Measurements from ENCODE around the gene MAGEA4.

- TF ChIP-seq, protein P1, sequence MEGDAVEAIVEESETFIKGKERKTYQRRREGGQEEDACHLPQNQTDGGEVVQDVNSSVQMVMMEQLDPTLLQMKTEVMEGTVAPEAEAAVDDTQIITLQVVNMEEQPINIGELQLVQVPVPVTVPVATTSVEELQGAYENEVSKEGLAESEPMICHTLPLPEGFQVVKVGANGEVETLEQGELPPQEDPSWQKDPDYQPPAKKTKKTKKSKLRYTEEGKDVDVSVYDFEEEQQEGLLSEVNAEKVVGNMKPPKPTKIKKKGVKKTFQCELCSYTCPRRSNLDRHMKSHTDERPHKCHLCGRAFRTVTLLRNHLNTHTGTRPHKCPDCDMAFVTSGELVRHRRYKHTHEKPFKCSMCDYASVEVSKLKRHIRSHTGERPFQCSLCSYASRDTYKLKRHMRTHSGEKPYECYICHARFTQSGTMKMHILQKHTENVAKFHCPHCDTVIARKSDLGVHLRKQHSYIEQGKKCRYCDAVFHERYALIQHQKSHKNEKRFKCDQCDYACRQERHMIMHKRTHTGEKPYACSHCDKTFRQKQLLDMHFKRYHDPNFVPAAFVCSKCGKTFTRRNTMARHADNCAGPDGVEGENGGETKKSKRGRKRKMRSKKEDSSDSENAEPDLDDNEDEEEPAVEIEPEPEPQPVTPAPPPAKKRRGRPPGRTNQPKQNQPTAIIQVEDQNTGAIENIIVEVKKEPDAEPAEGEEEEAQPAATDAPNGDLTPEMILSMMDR (IDR thresholded peaks at IDR 0.05; ENCODE audit: borderline replicate concordance, extremely low read depth, low read length, poor library complexity, severe bottlenecking), result no peak
- TF ChIP-seq EZH2 (IDR thresholded peaks at IDR 0.05; ENCODE audit: borderline replicate concordance, low read depth, low read length, severe bottlenecking), result no peak
These were observed 7.7 kb upstream of the MAGEA4 start for GRCh38 chrX:151904989-151905388.

All from DND-41 (cell line).